Measurements from ENCODE around the gene OCIAD1.
"Not testable (repeated sequence)": the region's sequence is repeated elsewhere in the genome, so short reads cannot be mapped to it uniquely, and the experiment has no call there.

OCIAD1 gene

DNA sequence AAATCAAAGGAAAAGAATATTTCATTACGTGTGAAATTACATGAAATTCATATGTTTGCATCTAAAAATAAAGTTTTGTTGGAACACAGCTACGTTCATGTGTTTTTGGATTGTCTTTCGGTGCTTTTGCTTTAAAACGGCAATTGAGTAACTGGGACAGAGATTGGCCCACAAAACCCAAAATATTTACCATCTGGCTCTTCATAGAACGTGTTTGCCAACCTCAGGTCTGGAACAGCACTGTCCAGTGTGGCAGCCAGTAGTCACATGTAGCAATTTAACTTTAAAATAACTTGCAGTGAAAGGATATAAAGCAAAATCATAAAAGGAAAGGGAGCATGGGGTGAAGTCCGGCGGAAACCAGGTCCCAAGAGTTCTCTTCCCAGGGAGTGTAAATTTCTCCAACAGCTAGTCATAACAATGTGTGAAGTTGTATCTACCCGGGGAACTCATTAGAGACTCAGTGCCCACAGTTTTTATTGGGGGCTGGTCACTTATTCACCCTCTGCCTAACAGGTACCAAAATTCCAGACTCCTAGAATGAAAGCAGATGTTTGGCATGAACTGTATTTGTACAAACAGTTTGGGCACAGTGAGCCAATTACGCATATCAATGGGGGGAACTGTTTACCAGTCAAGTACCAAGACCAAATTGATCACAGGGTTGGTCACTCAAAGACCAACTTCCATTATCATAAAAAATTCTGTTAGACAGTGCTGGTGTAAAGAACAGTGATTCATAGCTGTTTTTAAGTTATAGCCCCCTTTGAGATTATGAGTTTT lies 10.3 kb downstream of the OCIAD1 start:
- H3K4me1 ChIP-seq (ENCODE audit: control insufficient read depth, low read depth, low read length): no peaks in the 10 kb centered on the region
- H3K56ac ChIP-seq (ENCODE audit: low read length): no peak overlapping the region
- H3K4ac ChIP-seq (ENCODE audit: low read depth, low read length): no peak overlapping the region
- no peaks in the 10 kb centered on the region for H3K27me3 ChIP-seq (ENCODE audit: insufficient read depth, low read length, poor library complexity)
- H2AK5ac ChIP-seq (ENCODE audit: low read length): no peak overlapping the region
- no peak for DNase-seq
- H3K4me3 ChIP-seq (ENCODE audit: low read length): no peak overlapping the region
- WGBS (ENCODE audit: extremely low coverage, insufficient coverage, low lambda C conversion rate): no CpG with 5 or more reads among the region's 9 CpGs
- no peak overlapping the region for H3K18ac ChIP-seq (ENCODE audit: low read length)
- H2BK15ac ChIP-seq (replicated peaks; ENCODE audit: low read depth): no peak overlapping the region
- H3K9ac ChIP-seq (ENCODE audit: low read length): no peak overlapping the region
- no peak overlapping the region for H3K23ac ChIP-seq (ENCODE audit: low read length)
- H3K36me3 ChIP-seq (ENCODE audit: control insufficient read depth, insufficient read depth, low read length): peaks cover 2% of the 10 kb centered on the region
- H3K79me1 ChIP-seq (ENCODE audit: low read length): peaks cover 6% of the 10 kb centered on the region
- peaks cover 18% of the 10 kb centered on the region for H3K79me2 ChIP-seq (ENCODE audit: control insufficient read depth, insufficient read depth, low read length)
- H2BK120ac ChIP-seq (ENCODE audit: low read depth, low read length): no peak overlapping the region
- H2BK5ac ChIP-seq (ENCODE audit: low read length): no peak overlapping the region
- H3K4me2 ChIP-seq (ENCODE audit: low read length): no peak overlapping the region
- no peak overlapping the region for H3K27ac ChIP-seq (ENCODE audit: low read depth, low read length)
- H4K5ac ChIP-seq (ENCODE audit: low read length): no peak overlapping the region
- H4K8ac ChIP-seq (ENCODE audit: low read depth, low read length): no peak overlapping the region

DNA sequence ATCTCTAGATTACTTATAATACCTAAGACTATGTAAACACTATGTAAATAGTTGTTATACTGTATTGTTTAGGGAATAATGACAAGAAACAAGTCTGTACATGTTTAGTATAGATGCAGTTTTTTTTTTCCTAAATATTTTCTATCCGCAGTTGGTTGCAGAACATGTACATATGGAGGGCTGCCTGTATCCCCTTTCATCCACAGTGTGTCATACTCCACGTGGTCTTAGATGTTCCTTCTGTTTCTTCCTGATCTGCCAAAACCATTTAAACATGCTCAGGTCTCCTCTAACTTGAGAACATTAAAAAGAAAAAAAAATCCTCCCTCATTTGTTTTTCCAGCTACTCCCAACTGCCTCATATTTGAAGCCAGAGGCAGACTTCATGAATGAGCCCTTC lies 14.0 kb downstream of the OCIAD1 start:
- no CpG with 5 or more reads among the region's 2 CpGs for WGBS (ENCODE audit: extremely low coverage, insufficient coverage, low lambda C conversion rate)
- peaks cover 6% of the 10 kb centered on the region for H3K79me1 ChIP-seq (ENCODE audit: low read length)
- no peak overlapping the region for H3K9ac ChIP-seq (ENCODE audit: low read length)
- no peak overlapping the region for H2BK5ac ChIP-seq (ENCODE audit: low read length)
- H3K4me2 ChIP-seq (ENCODE audit: low read length): no peak overlapping the region
- H2AK5ac ChIP-seq (ENCODE audit: low read length): no peak overlapping the region
- H3K23ac ChIP-seq (ENCODE audit: low read length): no peak overlapping the region
- H3K56ac ChIP-seq (ENCODE audit: low read length): no peak overlapping the region
- H2BK15ac ChIP-seq (replicated peaks; ENCODE audit: low read depth): no peak overlapping the region
- no peak overlapping the region for H2BK120ac ChIP-seq (ENCODE audit: low read depth, low read length)
- no peak overlapping the region for H4K5ac ChIP-seq (ENCODE audit: low read length)
- DNase-seq: no peak
- H3K4me3 ChIP-seq (ENCODE audit: low read length): no peak overlapping the region
- H3K4ac ChIP-seq (ENCODE audit: low read depth, low read length): no peak overlapping the region
- H3K18ac ChIP-seq (ENCODE audit: low read length): no peak overlapping the region
- peaks cover 2% of the 10 kb centered on the region for H3K36me3 ChIP-seq (ENCODE audit: control insufficient read depth, insufficient read depth, low read length)
- H4K8ac ChIP-seq (ENCODE audit: low read depth, low read length): no peak overlapping the region
- H3K4me1 ChIP-seq (ENCODE audit: control insufficient read depth, low read depth, low read length): no peaks in the 10 kb centered on the region
- H3K27ac ChIP-seq (ENCODE audit: low read depth, low read length): no peak overlapping the region
- H3K27me3 ChIP-seq (ENCODE audit: insufficient read depth, low read length, poor library complexity): no peaks in the 10 kb centered on the region
- H3K79me2 ChIP-seq (ENCODE audit: control insufficient read depth, insufficient read depth, low read length): peaks cover 14% of the 10 kb centered on the region

DNA sequence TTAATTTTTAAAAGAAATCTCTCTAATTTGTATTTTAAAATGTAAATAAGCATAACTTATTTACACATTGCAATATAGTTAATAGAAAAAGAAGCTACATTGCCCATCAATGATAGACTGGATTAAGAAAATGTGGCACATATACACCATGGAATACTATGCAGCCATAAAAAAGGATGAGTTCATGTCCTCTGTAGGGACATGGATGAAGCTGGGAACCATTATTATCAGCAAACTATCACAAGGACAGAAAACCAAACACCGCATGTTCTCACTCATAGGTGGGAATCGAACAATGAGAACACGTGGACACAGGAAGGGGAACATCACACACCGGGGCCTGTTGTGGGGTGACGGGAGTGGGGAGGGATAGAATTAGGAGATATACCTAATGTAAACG lies 17.9 kb downstream of the OCIAD1 start:
- not testable (repeated sequence) for DNase-seq; H3K36me3 ChIP-seq (ENCODE audit: control insufficient read depth, insufficient read depth, low read length); H3K4me1 ChIP-seq (ENCODE audit: control insufficient read depth, low read depth, low read length); H3K79me1 ChIP-seq (ENCODE audit: low read length); H2BK15ac ChIP-seq (replicated peaks; ENCODE audit: low read depth); H3K56ac ChIP-seq (ENCODE audit: low read length); H3K79me2 ChIP-seq (ENCODE audit: control insufficient read depth, insufficient read depth, low read length); H2BK5ac ChIP-seq (ENCODE audit: low read length); H4K8ac ChIP-seq (ENCODE audit: low read depth, low read length); H3K4ac ChIP-seq (ENCODE audit: low read depth, low read length); H2AK5ac ChIP-seq (ENCODE audit: low read length); H3K18ac ChIP-seq (ENCODE audit: low read length); H3K27ac ChIP-seq (ENCODE audit: low read depth, low read length); H4K5ac ChIP-seq (ENCODE audit: low read length); H3K23ac ChIP-seq (ENCODE audit: low read length); H3K4me2 ChIP-seq (ENCODE audit: low read length); H3K9ac ChIP-seq (ENCODE audit: low read length); H3K4me3 ChIP-seq (ENCODE audit: low read length); H3K27me3 ChIP-seq (ENCODE audit: insufficient read depth, low read length, poor library complexity); H2BK120ac ChIP-seq (ENCODE audit: low read depth, low read length)
- no CpG with 5 or more reads among the region's 6 CpGs for WGBS (ENCODE audit: extremely low coverage, insufficient coverage, low lambda C conversion rate)

DNA sequence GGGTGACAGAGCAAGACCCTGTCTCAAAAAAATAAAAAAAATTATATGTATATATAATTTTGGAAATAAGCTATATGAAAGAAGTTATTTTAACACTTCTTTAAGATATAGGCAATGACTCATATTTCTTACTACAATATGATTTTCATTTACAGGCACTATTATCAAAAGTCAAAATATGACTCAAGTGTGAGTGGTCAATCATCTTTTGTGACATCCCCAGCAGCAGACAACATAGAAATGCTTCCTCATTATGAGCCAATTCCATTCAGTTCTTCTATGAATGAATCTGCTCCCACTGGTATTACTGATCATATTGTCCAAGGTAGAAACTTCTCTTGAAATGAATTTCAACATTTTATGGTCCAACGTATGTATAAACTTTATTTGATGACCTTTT lies 20.8 kb downstream of the OCIAD1 start:
- Histone ChIP-seq H4K5ac (ENCODE audit: low read length) (no peak overlapping the region), H3K4me2 (ENCODE audit: low read length) (no peak overlapping the region), H3K4ac (ENCODE audit: low read depth, low read length) (no peak overlapping the region), H3K79me2 (ENCODE audit: control insufficient read depth, insufficient read depth, low read length) (no peaks in the 10 kb centered on the region), H2BK5ac (ENCODE audit: low read length) (no peak overlapping the region), H3K4me1 (ENCODE audit: control insufficient read depth, low read depth, low read length) (no peaks in the 10 kb centered on the region), H3K79me1 (ENCODE audit: low read length) (no peaks in the 10 kb centered on the region), H3K36me3 (ENCODE audit: control insufficient read depth, insufficient read depth, low read length) (peaks cover 1% of the 10 kb centered on the region), H2BK120ac (ENCODE audit: low read depth, low read length) (no peak overlapping the region), H3K27me3 (ENCODE audit: insufficient read depth, low read length, poor library complexity) (no peaks in the 10 kb centered on the region), H3K9ac (ENCODE audit: low read length) (no peak overlapping the region), H3K18ac (ENCODE audit: low read length) (no peak overlapping the region), H2BK15ac (replicated peaks; ENCODE audit: low read depth) (no peak overlapping the region), H3K27ac (ENCODE audit: low read depth, low read length) (no peak overlapping the region), H3K23ac (ENCODE audit: low read length) (no peak overlapping the region), H3K56ac (ENCODE audit: low read length) (no peak overlapping the region), H4K8ac (ENCODE audit: low read depth, low read length) (no peak overlapping the region), H3K4me3 (ENCODE audit: low read length) (no peak overlapping the region), H2AK5ac (ENCODE audit: low read length) (no peak overlapping the region)
- WGBS (ENCODE audit: extremely low coverage, insufficient coverage, low lambda C conversion rate): no CpG with 5 or more reads among the region's 1 CpG
- DNase-seq: no peak

DNA sequence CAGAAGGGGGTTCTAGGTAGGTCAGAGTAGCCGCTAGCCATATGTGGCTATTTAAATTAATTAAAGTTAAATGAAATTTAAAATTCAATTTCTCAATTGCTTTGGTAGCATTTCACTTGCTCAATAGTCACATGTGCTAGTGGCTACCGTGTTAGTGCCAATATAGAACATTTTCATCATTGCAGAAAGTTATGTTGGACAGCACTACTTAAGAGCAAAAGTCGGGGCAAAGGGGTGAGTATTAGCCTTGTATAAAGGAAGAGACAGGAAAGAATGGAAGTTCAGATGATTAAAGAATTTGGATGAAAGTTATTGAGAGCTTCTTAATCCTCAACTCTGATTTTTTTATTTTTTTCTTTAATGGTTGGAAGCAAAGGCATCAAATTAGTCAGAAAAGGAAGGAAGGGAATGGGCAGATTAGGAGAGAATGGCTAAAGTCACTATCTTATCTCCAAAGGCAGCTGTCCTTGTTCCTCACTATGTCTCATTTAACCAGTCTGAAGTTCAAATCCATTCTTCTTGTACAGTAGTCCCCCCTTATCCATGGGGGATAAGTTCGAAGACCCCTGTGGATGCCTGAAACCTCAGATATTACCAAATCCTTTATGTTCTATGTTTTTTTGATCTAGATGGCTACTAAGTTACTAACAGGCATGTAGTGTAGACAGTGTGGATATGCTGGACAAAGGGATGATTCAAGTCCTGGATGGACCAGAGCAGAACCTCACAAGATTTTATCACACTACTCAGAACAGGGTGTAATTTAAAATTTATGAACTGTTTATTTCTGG lies 22.9 kb downstream of the OCIAD1 start:
- Histone ChIP-seq H3K56ac (ENCODE audit: low read length) (no peak overlapping the region), H3K4ac (ENCODE audit: low read depth, low read length) (no peak overlapping the region), H2BK5ac (ENCODE audit: low read length) (no peak overlapping the region), H3K4me1 (ENCODE audit: control insufficient read depth, low read depth, low read length) (no peaks in the 10 kb centered on the region), H4K8ac (ENCODE audit: low read depth, low read length) (no peak overlapping the region), H3K79me2 (ENCODE audit: control insufficient read depth, insufficient read depth, low read length) (no peaks in the 10 kb centered on the region), H2AK5ac (ENCODE audit: low read length) (no peak overlapping the region), H3K4me3 (ENCODE audit: low read length) (no peak overlapping the region), H3K27ac (ENCODE audit: low read depth, low read length) (no peak overlapping the region), H3K36me3 (ENCODE audit: control insufficient read depth, insufficient read depth, low read length) (peaks cover 1% of the 10 kb centered on the region), H3K23ac (ENCODE audit: low read length) (no peak overlapping the region), H3K18ac (ENCODE audit: low read length) (no peak overlapping the region), H3K79me1 (ENCODE audit: low read length) (no peaks in the 10 kb centered on the region), H2BK15ac (replicated peaks; ENCODE audit: low read depth) (no peak overlapping the region), H4K5ac (ENCODE audit: low read length) (no peak overlapping the region), H3K9ac (ENCODE audit: low read length) (no peak overlapping the region), H3K27me3 (ENCODE audit: insufficient read depth, low read length, poor library complexity) (no peaks in the 10 kb centered on the region), H2BK120ac (ENCODE audit: low read depth, low read length) (no peak overlapping the region), H3K4me2 (ENCODE audit: low read length) (no peak overlapping the region)
- no peak for DNase-seq
- WGBS (ENCODE audit: extremely low coverage, insufficient coverage, low lambda C conversion rate): no CpG with 5 or more reads among the region's 4 CpGs
